Measurements from ENCODE around the gene MIGA2.

The MIGA2 gene

GRCh38 chr9:129027685-129028191 lies 8.7 kb upstream of the MIGA2 start:
- no peak overlapping the region for H2AFZ ChIP-seq (ENCODE audit: low read length)
- peaks cover 12% of the 10 kb centered on the region; the same call in 1 of the 2 replicates for H3K79me2 ChIP-seq (ENCODE audit: insufficient read depth, low read length)
- H4K20me1 ChIP-seq (ENCODE audit: insufficient read depth, low read length): no peaks in the 10 kb centered on the region
- no peaks in the 10 kb centered on the region for H3F3A ChIP-seq (ENCODE audit: insufficient read depth, low read length)
- H3K36me3 ChIP-seq (ENCODE audit: insufficient read depth, low read length): no peaks in the 10 kb centered on the region
- H3K9me3 ChIP-seq (ENCODE audit: low read length): no peaks in the 10 kb centered on the region
- peak overlapping the region; percentile 90 for H3K4me2 ChIP-seq (ENCODE audit: low read length)
- H3K4me1 ChIP-seq (ENCODE audit: insufficient read depth, low read length, severe bottlenecking): peaks cover 44% of the 10 kb centered on the region
- no peaks in the 10 kb centered on the region for H3K9me2 ChIP-seq (ENCODE audit: low read depth, low read length)
- no peaks in the 10 kb centered on the region for H3K27me3 ChIP-seq (ENCODE audit: insufficient read depth, low read length)
- peak overlapping the region; percentile 95 for H3K9ac ChIP-seq (ENCODE audit: low read length)
- no peak for TF ChIP-seq EZH2 (IDR thresholded peaks at IDR 0.05; ENCODE audit: borderline replicate concordance, low read length)
- TF ChIP-seq, protein P1, sequence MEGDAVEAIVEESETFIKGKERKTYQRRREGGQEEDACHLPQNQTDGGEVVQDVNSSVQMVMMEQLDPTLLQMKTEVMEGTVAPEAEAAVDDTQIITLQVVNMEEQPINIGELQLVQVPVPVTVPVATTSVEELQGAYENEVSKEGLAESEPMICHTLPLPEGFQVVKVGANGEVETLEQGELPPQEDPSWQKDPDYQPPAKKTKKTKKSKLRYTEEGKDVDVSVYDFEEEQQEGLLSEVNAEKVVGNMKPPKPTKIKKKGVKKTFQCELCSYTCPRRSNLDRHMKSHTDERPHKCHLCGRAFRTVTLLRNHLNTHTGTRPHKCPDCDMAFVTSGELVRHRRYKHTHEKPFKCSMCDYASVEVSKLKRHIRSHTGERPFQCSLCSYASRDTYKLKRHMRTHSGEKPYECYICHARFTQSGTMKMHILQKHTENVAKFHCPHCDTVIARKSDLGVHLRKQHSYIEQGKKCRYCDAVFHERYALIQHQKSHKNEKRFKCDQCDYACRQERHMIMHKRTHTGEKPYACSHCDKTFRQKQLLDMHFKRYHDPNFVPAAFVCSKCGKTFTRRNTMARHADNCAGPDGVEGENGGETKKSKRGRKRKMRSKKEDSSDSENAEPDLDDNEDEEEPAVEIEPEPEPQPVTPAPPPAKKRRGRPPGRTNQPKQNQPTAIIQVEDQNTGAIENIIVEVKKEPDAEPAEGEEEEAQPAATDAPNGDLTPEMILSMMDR (IDR thresholded peaks at IDR 0.05; ENCODE audit: low read length): no peak
- H3K4me3 ChIP-seq (ENCODE audit: low read depth, low read length, poor library complexity, severe bottlenecking): peak overlapping the region; percentile 91
- peak overlapping the region; percentile 51 for H3K27ac ChIP-seq (ENCODE audit: low read depth, low read length, poor library complexity, severe bottlenecking)

DNA sequence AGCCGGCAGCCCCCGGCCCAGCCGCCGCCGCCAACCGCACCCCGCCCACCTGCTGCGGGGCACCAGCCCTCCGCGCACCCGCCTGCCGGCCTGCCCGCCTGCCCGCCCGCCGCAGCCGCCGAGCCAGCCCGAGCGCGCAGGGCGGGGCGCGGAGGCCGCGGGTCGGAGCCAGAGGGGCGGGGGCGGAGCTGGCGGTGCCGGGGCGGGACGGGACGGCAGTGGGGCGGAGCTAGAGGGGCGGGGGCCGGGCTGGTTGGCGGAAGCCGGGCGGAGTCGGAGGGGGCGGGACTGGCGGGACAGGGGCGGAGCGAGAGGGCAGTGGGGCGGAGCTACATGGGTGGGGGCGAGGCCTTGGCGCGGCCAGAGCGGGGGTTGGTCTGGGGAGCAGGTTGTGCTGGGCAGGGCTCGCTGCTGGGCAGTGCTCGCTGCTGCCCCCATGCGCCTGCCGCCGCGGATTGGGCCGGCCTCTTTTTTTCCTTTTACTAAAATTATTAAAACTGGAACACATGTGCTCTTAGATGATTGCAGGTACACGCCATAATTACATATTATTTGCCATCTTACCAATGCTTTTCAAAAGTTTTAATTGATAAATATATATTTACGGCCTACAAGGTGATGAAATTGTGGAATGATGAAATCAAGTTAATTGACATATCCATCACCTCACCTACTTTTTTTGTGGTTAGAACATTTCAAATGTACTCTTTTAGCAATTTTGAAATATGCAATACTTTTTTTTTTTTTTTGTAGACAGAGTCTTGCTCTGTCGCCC lies 8.0 kb upstream of the MIGA2 start, which contains the start of gene SH3GLB2:
Gene SH3GLB2, minus strand, starts transcription at position 140 of the 775 bp plus-strand sequence. CDS start 177 bp downstream, outside the sequence.
- Histone ChIP-seq H3K9me2 (ENCODE audit: low read depth, low read length) (no peaks in the 10 kb centered on the region), H3K9me3 (ENCODE audit: low read length) (no peaks in the 10 kb centered on the region), H3K27me3 (ENCODE audit: insufficient read depth, low read length) (no peaks in the 10 kb centered on the region), H2AFZ (ENCODE audit: low read length) (no peak within 1 kb of the TSS; the same call in 1 of the 2 replicates), H3K4me3 (ENCODE audit: low read depth, low read length, poor library complexity, severe bottlenecking) (peak within 1 kb of the TSS; percentile 91), H3F3A (ENCODE audit: insufficient read depth, low read length) (no peaks in the 10 kb centered on the region), H3K4me1 (ENCODE audit: insufficient read depth, low read length, severe bottlenecking) (peaks cover 38% of the 10 kb centered on the region), H3K79me2 (ENCODE audit: insufficient read depth, low read length) (peaks cover 12% of the 10 kb centered on the region; the same call in 1 of the 2 replicates), H3K27ac (ENCODE audit: low read depth, low read length, poor library complexity, severe bottlenecking) (peak within 1 kb of the TSS; percentile 51), H3K36me3 (ENCODE audit: insufficient read depth, low read length) (no peaks in the 10 kb centered on the region), H4K20me1 (ENCODE audit: insufficient read depth, low read length) (no peaks in the 10 kb centered on the region), H3K9ac (ENCODE audit: low read length) (peak within 1 kb of the TSS; percentile 95), H3K4me2 (ENCODE audit: low read length) (peak within 1 kb of the TSS; percentile 90)
- no peak for TF ChIP-seq EZH2 (IDR thresholded peaks at IDR 0.05; ENCODE audit: borderline replicate concordance, low read length)
- TF ChIP-seq, protein P1 (IDR thresholded peaks at IDR 0.05; ENCODE audit: low read length): peak; percentile 67

DNA sequence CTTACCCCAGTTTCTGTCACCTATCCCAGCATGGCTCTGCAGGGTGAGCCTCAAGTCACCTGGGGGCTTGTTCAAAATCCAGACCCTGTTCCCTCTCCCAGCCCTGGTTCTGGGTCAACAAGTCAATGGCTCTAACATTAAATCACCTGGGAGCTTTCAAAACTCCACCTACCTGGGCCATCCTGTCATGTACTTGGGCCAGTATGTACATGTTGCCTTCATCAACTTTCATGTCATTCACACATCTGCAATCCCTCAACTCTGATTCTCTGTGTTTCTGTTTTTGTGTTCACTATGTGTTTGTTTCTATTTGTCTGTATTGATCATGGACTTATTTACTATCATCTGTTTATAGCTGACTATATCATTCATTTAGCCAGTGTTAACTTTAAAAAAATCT lies 6.2 kb upstream of the MIGA2 start:
- Histone ChIP-seq H3K4me2 (ENCODE audit: low read length) (no peak overlapping the region), H4K20me1 (ENCODE audit: insufficient read depth, low read length) (no peaks in the 10 kb centered on the region), H3K9ac (ENCODE audit: low read length) (no peak overlapping the region), H3K27ac (ENCODE audit: low read depth, low read length, poor library complexity, severe bottlenecking) (no peak overlapping the region), H3K4me1 (ENCODE audit: insufficient read depth, low read length, severe bottlenecking) (peaks cover 29% of the 10 kb centered on the region), H2AFZ (ENCODE audit: low read length) (no peak overlapping the region), H3K27me3 (ENCODE audit: insufficient read depth, low read length) (no peaks in the 10 kb centered on the region), H3K9me2 (ENCODE audit: low read depth, low read length) (no peaks in the 10 kb centered on the region), H3K79me2 (ENCODE audit: insufficient read depth, low read length) (peaks cover 12% of the 10 kb centered on the region; the same call in 1 of the 2 replicates), H3F3A (ENCODE audit: insufficient read depth, low read length) (no peaks in the 10 kb centered on the region), H3K9me3 (ENCODE audit: low read length) (no peaks in the 10 kb centered on the region), H3K4me3 (ENCODE audit: low read depth, low read length, poor library complexity, severe bottlenecking) (no peak overlapping the region), H3K36me3 (ENCODE audit: insufficient read depth, low read length) (no peaks in the 10 kb centered on the region)
- TF ChIP-seq, protein P1 (IDR thresholded peaks at IDR 0.05; ENCODE audit: low read length): no peak
- no peak for TF ChIP-seq EZH2 (IDR thresholded peaks at IDR 0.05; ENCODE audit: borderline replicate concordance, low read length)
